RWPE1 (cell line): ENCODE results near the gene EXOG.

ENCODE experiments used
- CTCF ChIA-PET: fragments of 350-600 bp; sonication (Branson Sonifier 250); formaldehyde crosslinking; extraction: SDS; loops from one replicate; lab custom pipeline; 2021; lab: Yijun Ruan, JAX
- POLR2A ChIA-PET: fragments of 400-600 bp; formaldehyde crosslinking; extraction: SDS; loops from one replicate; lab custom pipeline; 2020; ENCODE audit warnings: antibody characterized with exemption; ENCODE audit not compliant: low non-redundant PET; lab: Yijun Ruan, JAX
- DNase-seq: peaks from one replicate; pipeline ENCODE4 v3.0.0; 2012; ENCODE audit warnings: low spot score
- H3K27ac ChIP-seq: fragments of 450-650 bp; 2 replicates; pipeline ENCODE4 v1.5.1; 2017
- TF ChIP-seq, protein P1 (sequence below): fragments of 450-650 bp; conservative IDR thresholded peaks from 2 replicates; pipeline ENCODE4 v1.5.1; 2017; ENCODE audit warnings: low read depth, mild to moderate bottlenecking

EXOG gene, protein sequence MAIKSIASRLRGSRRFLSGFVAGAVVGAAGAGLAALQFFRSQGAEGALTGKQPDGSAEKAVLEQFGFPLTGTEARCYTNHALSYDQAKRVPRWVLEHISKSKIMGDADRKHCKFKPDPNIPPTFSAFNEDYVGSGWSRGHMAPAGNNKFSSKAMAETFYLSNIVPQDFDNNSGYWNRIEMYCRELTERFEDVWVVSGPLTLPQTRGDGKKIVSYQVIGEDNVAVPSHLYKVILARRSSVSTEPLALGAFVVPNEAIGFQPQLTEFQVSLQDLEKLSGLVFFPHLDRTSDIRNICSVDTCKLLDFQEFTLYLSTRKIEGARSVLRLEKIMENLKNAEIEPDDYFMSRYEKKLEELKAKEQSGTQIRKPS

DNA sequence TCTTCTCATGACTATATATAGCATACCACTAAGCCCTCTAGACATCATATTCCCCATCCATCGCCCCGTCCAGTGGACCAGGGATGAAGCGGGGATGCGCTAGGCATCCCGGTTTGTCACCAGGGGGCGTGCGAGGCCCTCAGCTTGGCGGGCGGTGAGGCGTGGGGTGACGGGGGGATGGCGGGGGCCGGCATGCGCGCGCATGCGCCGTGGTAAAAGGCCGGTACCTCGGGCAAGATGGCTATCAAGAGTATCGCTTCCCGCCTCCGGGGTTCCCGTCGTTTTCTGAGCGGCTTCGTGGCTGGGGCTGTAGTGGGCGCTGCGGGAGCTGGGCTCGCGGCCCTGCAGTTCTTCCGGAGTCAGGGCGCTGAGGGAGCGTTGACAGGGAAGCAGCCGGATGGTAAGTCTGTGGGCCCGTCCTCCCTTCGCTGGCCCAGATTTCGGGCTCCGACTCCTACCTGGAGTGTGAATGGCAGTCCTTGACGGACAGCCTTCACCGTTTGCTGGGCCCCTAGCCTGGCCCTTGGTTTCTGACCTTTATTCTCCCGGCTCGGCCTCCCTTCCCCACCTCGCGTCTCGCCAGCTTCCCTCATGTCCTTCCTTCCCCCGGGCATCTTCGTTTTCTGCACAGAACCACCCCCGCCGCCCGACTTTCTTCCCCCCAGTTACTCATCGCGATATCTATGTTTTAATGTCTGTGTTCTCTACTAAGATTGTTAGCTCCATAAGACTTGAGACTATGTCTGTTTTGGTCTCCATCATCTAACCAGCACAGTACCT, at the start of gene EXOG:
Gene EXOG (plus strand): TSS at position 210 of the 780 bp plus-strand sequence. CDS start 28 bp downstream, at position 238.
- ChIA-PET POLR2A (interaction anchor here (0.5 to 0.6 kb wide), 2 partner anchors 11 to 789 kb away, joined by 4 to 6 read pairs; no protein-coding TSS in a partner anchor), CTCF (interaction anchor here (0.6 to 1.3 kb wide), 5 partner anchors 33 to 653 kb away, joined by 3 to 8 read pairs (median 3); no protein-coding TSS in a partner anchor)
- TF ChIP-seq, protein P1, sequence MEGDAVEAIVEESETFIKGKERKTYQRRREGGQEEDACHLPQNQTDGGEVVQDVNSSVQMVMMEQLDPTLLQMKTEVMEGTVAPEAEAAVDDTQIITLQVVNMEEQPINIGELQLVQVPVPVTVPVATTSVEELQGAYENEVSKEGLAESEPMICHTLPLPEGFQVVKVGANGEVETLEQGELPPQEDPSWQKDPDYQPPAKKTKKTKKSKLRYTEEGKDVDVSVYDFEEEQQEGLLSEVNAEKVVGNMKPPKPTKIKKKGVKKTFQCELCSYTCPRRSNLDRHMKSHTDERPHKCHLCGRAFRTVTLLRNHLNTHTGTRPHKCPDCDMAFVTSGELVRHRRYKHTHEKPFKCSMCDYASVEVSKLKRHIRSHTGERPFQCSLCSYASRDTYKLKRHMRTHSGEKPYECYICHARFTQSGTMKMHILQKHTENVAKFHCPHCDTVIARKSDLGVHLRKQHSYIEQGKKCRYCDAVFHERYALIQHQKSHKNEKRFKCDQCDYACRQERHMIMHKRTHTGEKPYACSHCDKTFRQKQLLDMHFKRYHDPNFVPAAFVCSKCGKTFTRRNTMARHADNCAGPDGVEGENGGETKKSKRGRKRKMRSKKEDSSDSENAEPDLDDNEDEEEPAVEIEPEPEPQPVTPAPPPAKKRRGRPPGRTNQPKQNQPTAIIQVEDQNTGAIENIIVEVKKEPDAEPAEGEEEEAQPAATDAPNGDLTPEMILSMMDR, result peak; percentile 96
- DNase-seq, result peak; percentile 98
- peak within 1 kb of the TSS; percentile 86 for H3K27ac ChIP-seq

DNA sequence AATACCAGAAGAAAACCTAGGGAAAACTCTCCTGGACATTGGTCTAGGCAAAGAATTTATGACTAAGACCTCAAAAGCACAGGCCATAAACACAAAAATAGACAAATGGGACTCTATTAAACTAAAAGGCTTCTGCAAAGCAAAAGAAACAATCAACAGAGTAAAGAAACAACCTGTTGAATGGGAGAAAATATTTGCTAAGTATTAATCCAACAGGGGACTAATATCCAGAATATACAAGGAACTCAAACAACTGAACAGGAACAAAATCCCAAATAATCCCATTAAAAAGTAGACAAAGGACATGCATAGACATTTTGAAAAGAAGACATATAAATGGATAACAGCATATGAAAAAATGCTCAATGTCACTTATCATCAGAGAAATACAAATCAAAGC, 49.3 kb upstream of the EXOG start:
- H3K27ac ChIP-seq, result no peak overlapping the region
- DNase-seq, result no peak
- CTCF ChIA-PET, result no interaction called here
- TF ChIP-seq, protein P1, result no peak
- POLR2A ChIA-PET, result no interaction called here

DNA sequence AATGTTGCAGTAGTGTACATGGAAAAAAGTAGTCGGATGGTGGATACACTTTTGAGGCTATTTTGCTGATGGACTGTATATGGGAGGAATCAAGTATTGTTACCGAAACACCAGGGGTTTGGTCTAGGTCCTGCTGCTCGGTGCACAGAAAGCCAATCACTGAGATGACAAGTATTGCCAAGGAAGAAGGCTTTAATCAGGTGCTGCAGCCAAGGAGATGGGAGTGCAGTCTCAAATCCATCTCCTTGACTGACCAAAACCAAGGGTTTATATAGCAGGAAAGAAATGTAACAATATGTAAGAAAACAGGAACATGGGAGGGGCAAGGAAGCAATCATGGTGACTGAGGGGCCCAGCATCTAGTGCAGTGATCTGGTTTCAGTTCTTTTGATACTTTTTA, 45.3 kb upstream of the EXOG start:
- ChIA-PET POLR2A (no interaction called here), CTCF (no interaction called here)

GRCh38 chr3:38453075-38453912, 42.8 kb upstream of the EXOG start, which contains the start of gene ACVR2B:
Gene ACVR2B (plus strand): TSS chr3:38453890. CDS start chr3:38454323, 433 bp downstream.
- H3K27ac ChIP-seq, result peak within 1 kb of the TSS; percentile 86
- POLR2A ChIA-PET, result no interaction called here
- TF ChIP-seq, protein P1, result no peak
- CTCF ChIA-PET, result interaction anchor here (0.7 kb wide), 2 partner anchors 576 to 1184 kb away, joined by 3 read pairs; no protein-coding TSS in a partner anchor
- peak; percentile 88 for DNase-seq

More for the DNA sequence above, 45.3 kb upstream of the EXOG start:
- TF ChIP-seq, protein P1, result no peak
- DNase-seq, result no peak
- no peak overlapping the region for H3K27ac ChIP-seq

DNA sequence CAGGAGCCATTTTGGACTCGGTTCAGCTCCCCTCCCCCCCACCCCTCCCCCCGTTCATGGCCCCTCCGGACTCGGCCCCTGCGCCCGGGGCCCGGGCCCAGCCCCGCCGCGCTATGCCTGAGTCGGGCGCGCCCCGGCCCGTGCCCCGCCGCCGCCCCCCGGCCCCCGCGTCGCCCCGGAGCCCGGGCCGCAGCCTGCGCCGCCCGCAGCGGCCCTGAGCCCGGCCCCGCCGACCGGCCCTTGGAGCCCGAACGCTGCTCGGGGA, 42.3 kb upstream of the EXOG start:
- ChIA-PET POLR2A (no interaction called here), CTCF (no interaction called here)
- H3K27ac ChIP-seq, result peak overlapping the region; percentile 86
- DNase-seq, result no peak
- TF ChIP-seq, protein P1, result no peak
